HEK293 (cell line): ENCODE measurements around the gene FOXF1.

ENCODE experiments used
- ZEB2 ChIP-seq: fragments of 450-650 bp; formaldehyde crosslinking; IDR thresholded peaks from 2 replicates; pipeline ENCODE4 v1.5.1; 2016; ENCODE audit warnings: missing biosample characterization, missing genetic modification characterization
- ZNF132 ChIP-seq: fragments of 450-650 bp; formaldehyde crosslinking; IDR thresholded peaks from 2 replicates; pipeline ENCODE4 v1.5.1; 2017; ENCODE audit warnings: missing biosample characterization, missing genetic modification characterization, borderline replicate concordance
- ZNF146 ChIP-seq: fragments of 450-650 bp; formaldehyde crosslinking; IDR thresholded peaks from 2 replicates; pipeline ENCODE4 v1.5.1; 2016; ENCODE audit warnings: missing biosample characterization, missing genetic modification characterization
- ZNF157 ChIP-seq: fragments of 450-650 bp; formaldehyde crosslinking; IDR thresholded peaks from 2 replicates; pipeline ENCODE4 v1.5.1; 2016; ENCODE audit warnings: missing biosample characterization, missing genetic modification characterization
- ZNF175 ChIP-seq: fragments of 450-650 bp; formaldehyde crosslinking; IDR thresholded peaks from 2 replicates; pipeline ENCODE4 v1.5.1; 2016; ENCODE audit warnings: missing biosample characterization, missing genetic modification characterization
- ZNF324 ChIP-seq: fragments of 450-650 bp; formaldehyde crosslinking; IDR thresholded peaks from 2 replicates; pipeline ENCODE4 v1.5.1; 2016; ENCODE audit warnings: missing biosample characterization, missing genetic modification characterization
- ZNF404 ChIP-seq: fragments of 450-650 bp; formaldehyde crosslinking; IDR thresholded peaks from 2 replicates; pipeline ENCODE4 v1.5.1; 2017; ENCODE audit warnings: missing biosample characterization, missing genetic modification characterization
- ZNF624 ChIP-seq: fragments of 450-650 bp; formaldehyde crosslinking; IDR thresholded peaks from 2 replicates; pipeline ENCODE4 v1.5.1; 2017; ENCODE audit warnings: missing biosample characterization, missing genetic modification characterization
- ZNF830 ChIP-seq: fragments of 450-650 bp; IDR thresholded peaks from 2 replicates; pipeline ENCODE4 v1.5.0; 2018; ENCODE audit warnings: missing biosample characterization, missing genetic modification characterization, low read depth, mild to moderate bottlenecking, moderate library complexity
- TF ChIP-seq, protein P1 (sequence below): fragments of 450-650 bp; formaldehyde crosslinking; IDR thresholded peaks from 2 replicates; pipeline ENCODE4 v1.5.1; 2016; ENCODE audit warnings: missing biosample characterization, missing genetic modification characterization
- TF ChIP-seq, protein P2 (sequence below): fragments of 450-650 bp; formaldehyde crosslinking; IDR thresholded peaks from 2 replicates; pipeline ENCODE4 v1.5.1; 2016; ENCODE audit warnings: missing biosample characterization, missing genetic modification characterization, borderline replicate concordance
- TF ChIP-seq, protein P3 (sequence below): fragments of 450-650 bp; formaldehyde crosslinking; IDR thresholded peaks from 2 replicates; pipeline ENCODE4 v1.5.1; 2016; ENCODE audit warnings: missing biosample characterization, missing genetic modification characterization
- TF ChIP-seq, protein P4 (sequence below): fragments of 450-650 bp; formaldehyde crosslinking; IDR thresholded peaks from 2 replicates; pipeline ENCODE4 v1.5.1; 2016; ENCODE audit warnings: missing biosample characterization, missing genetic modification characterization
- TF ChIP-seq, protein P5 (sequence below): fragments of 450-650 bp; formaldehyde crosslinking; IDR thresholded peaks from 2 replicates; pipeline ENCODE4 v1.5.1; 2017; ENCODE audit warnings: missing biosample characterization, missing genetic modification characterization
- TF ChIP-seq, protein P6 (sequence below): fragments of 450-650 bp; formaldehyde crosslinking; IDR thresholded peaks from 2 replicates; pipeline ENCODE4 v1.5.0; 2017; ENCODE audit warnings: missing biosample characterization, missing genetic modification characterization, borderline replicate concordance
- TF ChIP-seq, protein P7 (sequence below): fragments of 450-650 bp; formaldehyde crosslinking; IDR thresholded peaks from 2 replicates; pipeline ENCODE4 v1.5.1; 2016; ENCODE audit warnings: missing biosample characterization, missing genetic modification characterization
- TF ChIP-seq, protein P8 (sequence below): fragments of 450-650 bp; formaldehyde crosslinking; IDR thresholded peaks from 2 replicates; pipeline ENCODE4 v1.5.1; 2016; ENCODE audit warnings: missing biosample characterization, missing genetic modification characterization

The FOXF1 gene

DNA sequence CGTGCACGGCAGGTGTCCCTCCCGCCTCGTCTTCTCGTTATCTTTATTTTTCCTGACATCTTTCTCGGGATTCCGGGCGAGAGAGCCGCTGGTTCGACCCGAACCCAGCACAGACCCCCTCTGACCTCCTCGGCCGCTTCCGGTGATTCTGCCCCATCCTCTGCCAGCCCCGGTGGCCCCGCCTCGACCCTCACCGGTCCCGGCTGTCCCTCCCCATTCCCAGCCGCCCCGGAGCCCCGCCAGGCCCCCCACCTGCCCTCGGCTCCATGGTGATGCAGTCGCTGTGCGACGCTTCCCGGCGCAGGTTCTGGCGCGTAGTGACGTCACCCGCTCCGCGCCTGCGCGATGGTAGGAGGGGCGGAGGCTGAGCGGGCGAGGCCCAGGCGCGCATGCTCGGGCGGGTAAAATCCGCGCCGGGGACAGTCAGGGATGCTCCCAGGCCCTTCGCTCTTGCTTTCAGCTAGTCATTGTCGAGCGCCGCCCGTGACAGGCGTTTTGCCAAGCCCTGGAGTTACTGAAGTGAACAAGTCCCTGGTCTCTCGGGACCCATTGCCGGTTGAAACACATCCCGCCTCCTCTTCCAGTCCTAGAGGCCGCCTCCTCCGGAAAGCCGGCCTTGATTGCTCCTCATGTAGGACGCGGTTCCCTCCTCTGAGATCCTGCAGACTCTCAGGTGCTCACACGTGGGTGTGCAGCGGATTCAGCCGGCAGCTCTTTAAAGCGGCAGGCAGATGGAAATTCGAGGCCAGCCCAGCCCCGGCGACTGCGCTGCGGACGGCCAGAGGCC lies 44.8 kb downstream of the FOXF1 start, which contains the start of gene MTHFSD (continued):
- TF ChIP-seq ZNF324 (tag by site-specific recombination): no peak
- TF ChIP-seq, protein P1, sequence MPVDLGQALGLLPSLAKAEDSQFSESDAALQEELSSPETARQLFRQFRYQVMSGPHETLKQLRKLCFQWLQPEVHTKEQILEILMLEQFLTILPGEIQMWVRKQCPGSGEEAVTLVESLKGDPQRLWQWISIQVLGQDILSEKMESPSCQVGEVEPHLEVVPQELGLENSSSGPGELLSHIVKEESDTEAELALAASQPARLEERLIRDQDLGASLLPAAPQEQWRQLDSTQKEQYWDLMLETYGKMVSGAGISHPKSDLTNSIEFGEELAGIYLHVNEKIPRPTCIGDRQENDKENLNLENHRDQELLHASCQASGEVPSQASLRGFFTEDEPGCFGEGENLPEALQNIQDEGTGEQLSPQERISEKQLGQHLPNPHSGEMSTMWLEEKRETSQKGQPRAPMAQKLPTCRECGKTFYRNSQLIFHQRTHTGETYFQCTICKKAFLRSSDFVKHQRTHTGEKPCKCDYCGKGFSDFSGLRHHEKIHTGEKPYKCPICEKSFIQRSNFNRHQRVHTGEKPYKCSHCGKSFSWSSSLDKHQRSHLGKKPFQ (tag by site-specific recombination): no peak
- peak; percentile 24; the same call in 1 of the 2 replicates for TF ChIP-seq ZEB2
- TF ChIP-seq ZNF404: no peak
- no peak for TF ChIP-seq ZNF624
- TF ChIP-seq, protein P2, sequence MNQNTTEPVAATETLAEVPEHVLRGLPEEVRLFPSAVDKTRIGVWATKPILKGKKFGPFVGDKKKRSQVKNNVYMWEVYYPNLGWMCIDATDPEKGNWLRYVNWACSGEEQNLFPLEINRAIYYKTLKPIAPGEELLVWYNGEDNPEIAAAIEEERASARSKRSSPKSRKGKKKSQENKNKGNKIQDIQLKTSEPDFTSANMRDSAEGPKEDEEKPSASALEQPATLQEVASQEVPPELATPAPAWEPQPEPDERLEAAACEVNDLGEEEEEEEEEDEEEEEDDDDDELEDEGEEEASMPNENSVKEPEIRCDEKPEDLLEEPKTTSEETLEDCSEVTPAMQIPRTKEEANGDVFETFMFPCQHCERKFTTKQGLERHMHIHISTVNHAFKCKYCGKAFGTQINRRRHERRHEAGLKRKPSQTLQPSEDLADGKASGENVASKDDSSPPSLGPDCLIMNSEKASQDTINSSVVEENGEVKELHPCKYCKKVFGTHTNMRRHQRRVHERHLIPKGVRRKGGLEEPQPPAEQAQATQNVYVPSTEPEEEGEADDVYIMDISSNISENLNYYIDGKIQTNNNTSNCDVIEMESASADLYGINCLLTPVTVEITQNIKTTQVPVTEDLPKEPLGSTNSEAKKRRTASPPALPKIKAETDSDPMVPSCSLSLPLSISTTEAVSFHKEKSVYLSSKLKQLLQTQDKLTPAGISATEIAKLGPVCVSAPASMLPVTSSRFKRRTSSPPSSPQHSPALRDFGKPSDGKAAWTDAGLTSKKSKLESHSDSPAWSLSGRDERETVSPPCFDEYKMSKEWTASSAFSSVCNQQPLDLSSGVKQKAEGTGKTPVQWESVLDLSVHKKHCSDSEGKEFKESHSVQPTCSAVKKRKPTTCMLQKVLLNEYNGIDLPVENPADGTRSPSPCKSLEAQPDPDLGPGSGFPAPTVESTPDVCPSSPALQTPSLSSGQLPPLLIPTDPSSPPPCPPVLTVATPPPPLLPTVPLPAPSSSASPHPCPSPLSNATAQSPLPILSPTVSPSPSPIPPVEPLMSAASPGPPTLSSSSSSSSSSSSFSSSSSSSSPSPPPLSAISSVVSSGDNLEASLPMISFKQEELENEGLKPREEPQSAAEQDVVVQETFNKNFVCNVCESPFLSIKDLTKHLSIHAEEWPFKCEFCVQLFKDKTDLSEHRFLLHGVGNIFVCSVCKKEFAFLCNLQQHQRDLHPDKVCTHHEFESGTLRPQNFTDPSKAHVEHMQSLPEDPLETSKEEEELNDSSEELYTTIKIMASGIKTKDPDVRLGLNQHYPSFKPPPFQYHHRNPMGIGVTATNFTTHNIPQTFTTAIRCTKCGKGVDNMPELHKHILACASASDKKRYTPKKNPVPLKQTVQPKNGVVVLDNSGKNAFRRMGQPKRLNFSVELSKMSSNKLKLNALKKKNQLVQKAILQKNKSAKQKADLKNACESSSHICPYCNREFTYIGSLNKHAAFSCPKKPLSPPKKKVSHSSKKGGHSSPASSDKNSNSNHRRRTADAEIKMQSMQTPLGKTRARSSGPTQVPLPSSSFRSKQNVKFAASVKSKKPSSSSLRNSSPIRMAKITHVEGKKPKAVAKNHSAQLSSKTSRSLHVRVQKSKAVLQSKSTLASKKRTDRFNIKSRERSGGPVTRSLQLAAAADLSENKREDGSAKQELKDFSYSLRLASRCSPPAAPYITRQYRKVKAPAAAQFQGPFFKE (tag by site-specific recombination): no peak
- TF ChIP-seq ZNF157: no peak
- TF ChIP-seq, protein P3, sequence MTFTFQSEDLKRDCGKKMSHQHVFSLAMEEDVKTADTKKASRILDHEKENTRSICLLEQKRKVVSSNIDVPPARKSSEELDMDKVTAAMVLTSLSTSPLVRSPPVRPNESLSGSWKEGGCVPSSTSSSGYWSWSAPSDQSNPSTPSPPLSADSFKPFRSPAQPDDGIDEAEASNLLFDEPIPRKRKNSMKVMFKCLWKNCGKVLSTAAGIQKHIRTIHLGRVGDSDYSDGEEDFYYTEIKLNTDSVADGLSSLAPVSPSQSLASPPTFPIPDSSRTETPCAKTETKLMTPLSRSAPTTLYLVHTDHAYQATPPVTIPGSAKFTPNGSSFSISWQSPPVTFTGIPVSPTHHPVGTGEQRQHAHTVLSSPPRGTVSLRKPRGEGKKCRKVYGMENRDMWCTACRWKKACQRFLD (tag by site-specific recombination): no peak
- TF ChIP-seq ZNF132: no peak
- TF ChIP-seq ZNF175: no peak
- TF ChIP-seq, protein P4, sequence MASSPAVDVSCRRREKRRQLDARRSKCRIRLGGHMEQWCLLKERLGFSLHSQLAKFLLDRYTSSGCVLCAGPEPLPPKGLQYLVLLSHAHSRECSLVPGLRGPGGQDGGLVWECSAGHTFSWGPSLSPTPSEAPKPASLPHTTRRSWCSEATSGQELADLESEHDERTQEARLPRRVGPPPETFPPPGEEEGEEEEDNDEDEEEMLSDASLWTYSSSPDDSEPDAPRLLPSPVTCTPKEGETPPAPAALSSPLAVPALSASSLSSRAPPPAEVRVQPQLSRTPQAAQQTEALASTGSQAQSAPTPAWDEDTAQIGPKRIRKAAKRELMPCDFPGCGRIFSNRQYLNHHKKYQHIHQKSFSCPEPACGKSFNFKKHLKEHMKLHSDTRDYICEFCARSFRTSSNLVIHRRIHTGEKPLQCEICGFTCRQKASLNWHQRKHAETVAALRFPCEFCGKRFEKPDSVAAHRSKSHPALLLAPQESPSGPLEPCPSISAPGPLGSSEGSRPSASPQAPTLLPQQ (tag by site-specific recombination): no peak
- TF ChIP-seq, protein P5, sequence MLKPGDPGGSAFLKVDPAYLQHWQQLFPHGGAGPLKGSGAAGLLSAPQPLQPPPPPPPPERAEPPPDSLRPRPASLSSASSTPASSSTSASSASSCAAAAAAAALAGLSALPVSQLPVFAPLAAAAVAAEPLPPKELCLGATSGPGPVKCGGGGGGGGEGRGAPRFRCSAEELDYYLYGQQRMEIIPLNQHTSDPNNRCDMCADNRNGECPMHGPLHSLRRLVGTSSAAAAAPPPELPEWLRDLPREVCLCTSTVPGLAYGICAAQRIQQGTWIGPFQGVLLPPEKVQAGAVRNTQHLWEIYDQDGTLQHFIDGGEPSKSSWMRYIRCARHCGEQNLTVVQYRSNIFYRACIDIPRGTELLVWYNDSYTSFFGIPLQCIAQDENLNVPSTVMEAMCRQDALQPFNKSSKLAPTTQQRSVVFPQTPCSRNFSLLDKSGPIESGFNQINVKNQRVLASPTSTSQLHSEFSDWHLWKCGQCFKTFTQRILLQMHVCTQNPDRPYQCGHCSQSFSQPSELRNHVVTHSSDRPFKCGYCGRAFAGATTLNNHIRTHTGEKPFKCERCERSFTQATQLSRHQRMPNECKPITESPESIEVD (tag by site-specific recombination): no peak
- TF ChIP-seq ZNF830 (tag by site-specific recombination): no peak
- TF ChIP-seq, protein P6, sequence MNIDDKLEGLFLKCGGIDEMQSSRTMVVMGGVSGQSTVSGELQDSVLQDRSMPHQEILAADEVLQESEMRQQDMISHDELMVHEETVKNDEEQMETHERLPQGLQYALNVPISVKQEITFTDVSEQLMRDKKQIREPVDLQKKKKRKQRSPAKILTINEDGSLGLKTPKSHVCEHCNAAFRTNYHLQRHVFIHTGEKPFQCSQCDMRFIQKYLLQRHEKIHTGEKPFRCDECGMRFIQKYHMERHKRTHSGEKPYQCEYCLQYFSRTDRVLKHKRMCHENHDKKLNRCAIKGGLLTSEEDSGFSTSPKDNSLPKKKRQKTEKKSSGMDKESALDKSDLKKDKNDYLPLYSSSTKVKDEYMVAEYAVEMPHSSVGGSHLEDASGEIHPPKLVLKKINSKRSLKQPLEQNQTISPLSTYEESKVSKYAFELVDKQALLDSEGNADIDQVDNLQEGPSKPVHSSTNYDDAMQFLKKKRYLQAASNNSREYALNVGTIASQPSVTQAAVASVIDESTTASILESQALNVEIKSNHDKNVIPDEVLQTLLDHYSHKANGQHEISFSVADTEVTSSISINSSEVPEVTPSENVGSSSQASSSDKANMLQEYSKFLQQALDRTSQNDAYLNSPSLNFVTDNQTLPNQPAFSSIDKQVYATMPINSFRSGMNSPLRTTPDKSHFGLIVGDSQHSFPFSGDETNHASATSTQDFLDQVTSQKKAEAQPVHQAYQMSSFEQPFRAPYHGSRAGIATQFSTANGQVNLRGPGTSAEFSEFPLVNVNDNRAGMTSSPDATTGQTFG (tag by site-specific recombination): no peak
- TF ChIP-seq, protein P7, sequence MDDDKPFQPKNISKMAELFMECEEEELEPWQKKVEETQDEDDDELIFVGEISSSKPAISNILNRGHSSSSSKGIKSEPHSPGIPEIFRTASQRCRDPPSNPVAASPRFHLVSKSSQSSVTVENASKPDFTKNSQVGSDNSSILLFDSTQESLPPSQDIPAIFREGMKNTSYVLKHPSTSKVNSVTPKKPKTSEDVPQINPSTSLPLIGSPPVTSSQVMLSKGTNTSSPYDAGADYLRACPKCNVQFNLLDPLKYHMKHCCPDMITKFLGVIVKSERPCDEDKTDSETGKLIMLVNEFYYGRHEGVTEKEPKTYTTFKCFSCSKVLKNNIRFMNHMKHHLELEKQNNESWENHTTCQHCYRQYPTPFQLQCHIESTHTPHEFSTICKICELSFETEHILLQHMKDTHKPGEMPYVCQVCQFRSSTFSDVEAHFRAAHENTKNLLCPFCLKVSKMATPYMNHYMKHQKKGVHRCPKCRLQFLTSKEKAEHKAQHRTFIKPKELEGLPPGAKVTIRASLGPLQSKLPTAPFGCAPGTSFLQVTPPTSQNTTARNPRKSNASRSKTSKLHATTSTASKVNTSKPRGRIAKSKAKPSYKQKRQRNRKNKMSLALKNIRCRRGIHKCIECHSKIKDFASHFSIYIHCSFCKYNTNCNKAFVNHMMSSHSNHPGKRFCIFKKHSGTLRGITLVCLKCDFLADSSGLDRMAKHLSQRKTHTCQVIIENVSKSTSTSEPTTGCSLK (tag by site-specific recombination): no peak
- TF ChIP-seq, protein P8, sequence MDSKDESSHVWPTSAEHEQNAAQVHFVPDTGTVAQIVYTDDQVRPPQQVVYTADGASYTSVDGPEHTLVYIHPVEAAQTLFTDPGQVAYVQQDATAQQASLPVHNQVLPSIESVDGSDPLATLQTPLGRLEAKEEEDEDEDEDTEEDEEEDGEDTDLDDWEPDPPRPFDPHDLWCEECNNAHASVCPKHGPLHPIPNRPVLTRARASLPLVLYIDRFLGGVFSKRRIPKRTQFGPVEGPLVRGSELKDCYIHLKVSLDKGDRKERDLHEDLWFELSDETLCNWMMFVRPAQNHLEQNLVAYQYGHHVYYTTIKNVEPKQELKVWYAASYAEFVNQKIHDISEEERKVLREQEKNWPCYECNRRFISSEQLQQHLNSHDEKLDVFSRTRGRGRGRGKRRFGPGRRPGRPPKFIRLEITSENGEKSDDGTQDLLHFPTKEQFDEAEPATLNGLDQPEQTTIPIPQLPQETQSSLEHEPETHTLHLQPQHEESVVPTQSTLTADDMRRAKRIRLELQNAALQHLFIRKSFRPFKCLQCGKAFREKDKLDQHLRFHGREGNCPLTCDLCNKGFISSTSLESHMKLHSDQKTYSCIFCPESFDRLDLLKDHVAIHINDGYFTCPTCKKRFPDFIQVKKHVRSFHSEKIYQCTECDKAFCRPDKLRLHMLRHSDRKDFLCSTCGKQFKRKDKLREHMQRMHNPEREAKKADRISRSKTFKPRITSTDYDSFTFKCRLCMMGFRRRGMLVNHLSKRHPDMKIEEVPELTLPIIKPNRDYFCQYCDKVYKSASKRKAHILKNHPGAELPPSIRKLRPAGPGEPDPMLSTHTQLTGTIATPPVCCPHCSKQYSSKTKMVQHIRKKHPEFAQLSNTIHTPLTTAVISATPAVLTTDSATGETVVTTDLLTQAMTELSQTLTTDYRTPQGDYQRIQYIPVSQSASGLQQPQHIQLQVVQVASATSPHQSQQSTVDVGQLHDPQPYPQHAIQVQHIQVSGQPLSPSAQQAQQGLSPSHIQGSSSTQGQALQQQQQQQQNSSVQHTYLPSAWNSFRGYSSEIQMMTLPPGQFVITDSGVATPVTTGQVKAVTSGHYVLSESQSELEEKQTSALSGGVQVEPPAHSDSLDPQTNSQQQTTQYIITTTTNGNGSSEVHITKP (tag by site-specific recombination): no peak
- TF ChIP-seq ZNF146 (tag by site-specific recombination): no peak
